Measurements from ENCODE around the gene CNFN. TPM values are rescaled to one million over a fixed set of nuclear protein-coding genes. Genes with fewer than 3 reads are reported as not detected.

Gene CNFN
- total and polyA plus RNA-seq, 7 donors, result 0.24 to 1.0 (median 0.84) TPM; not detected in 4

DNA sequence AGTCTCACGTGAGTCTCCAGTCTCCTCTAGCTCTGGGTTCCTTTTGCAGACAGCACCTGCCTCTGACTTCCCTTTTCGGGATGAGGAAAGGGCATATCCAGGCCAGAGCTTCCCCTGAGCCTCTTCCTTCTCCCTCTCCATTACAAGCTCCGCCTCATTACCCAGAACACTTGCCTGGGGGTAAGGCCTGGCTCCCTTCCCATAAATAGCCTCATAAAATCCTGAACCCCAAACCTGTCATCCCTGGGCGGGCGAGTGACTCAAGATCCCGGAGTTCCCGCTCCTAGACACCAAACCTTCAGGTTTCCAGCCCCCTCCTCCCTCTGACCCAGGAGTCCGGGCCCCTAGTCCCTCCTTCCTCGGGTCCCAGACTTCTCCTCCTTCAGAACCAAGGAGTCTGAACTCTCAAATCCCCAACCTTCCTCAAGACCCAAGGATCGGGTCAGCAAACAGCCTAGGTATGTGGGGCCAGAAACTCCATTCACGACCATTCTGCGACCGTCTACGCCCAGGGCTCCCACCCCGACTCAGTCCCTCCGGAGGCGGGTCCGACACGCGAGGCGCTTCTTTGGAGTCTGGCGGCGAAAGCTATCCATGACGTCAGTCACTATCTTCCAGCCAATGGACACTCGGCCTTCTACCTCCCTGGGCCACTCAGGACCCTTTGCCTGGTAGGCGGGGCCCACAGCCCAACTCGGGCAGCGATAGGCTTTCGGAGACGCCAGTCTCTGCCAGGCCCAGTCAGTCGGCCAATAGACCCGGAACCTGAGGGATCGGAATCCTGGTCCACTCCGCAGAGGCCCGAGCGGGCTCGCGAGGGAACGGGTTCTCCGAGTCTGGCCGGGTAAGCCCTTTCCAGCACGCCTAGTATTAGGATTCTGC is 6.5 kb upstream of the CNFN start:
- TF ChIP-seq, protein P1, sequence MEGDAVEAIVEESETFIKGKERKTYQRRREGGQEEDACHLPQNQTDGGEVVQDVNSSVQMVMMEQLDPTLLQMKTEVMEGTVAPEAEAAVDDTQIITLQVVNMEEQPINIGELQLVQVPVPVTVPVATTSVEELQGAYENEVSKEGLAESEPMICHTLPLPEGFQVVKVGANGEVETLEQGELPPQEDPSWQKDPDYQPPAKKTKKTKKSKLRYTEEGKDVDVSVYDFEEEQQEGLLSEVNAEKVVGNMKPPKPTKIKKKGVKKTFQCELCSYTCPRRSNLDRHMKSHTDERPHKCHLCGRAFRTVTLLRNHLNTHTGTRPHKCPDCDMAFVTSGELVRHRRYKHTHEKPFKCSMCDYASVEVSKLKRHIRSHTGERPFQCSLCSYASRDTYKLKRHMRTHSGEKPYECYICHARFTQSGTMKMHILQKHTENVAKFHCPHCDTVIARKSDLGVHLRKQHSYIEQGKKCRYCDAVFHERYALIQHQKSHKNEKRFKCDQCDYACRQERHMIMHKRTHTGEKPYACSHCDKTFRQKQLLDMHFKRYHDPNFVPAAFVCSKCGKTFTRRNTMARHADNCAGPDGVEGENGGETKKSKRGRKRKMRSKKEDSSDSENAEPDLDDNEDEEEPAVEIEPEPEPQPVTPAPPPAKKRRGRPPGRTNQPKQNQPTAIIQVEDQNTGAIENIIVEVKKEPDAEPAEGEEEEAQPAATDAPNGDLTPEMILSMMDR (IDR thresholded peaks at IDR 0.05), result no peak
- WGBS, 3 donors, result 3 to 4% (median 3%) methylated on average over 42 of the region's 42 CpGs

DNA sequence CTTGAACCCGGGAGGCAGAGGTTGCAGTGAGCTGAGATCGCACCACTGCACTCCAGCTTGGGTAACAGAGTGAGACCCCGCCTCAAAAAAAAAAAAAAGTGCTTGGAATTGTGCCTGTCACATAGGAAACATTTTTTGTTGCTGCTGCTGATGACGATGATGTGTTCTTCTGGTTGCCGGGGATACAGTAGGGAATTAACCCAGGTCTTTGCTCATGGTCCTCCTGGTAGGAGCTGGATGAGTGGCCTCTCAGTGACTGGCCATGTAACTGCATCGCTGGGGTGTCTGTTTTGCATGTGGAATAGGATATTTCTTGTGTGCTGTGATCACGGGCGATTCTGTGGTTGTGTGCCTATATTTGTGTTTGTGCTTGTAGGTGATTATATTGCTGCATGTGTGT is 4.7 kb upstream of the CNFN start:
- ATAC-seq, result no peak
- intact Hi-C loops (cut with DNase I), result loop anchor here in 1 of 2 donors (10.0 kb wide), 1 partner anchor 260 kb away; the partner anchor contains the start of gene POU2F2
- 78 to 87% (median 83%) methylated on average over 8 of the region's 8 CpGs for whole genome bisulfite sequencing, 3 donors

More for the DNA sequence above, 6.5 kb upstream of the CNFN start:
- Histone ChIP-seq H3K4me3 (peak overlapping the region; percentile 77), H3K27me3 (ENCODE audit: insufficient read depth in 3 of 3, low read length in 2 of 3) (no peaks in the 10 kb centered on the region), H3K27ac (peak overlapping the region; percentile 71), H3K4me1 (peaks cover 15% of the 10 kb centered on the region), H3K9me3 (no peaks in the 10 kb centered on the region), H3K36me3 (ENCODE audit: insufficient read depth in 1 of 2, low read depth in 1 of 2) (no peaks in the 10 kb centered on the region)
- intact Hi-C loops (cut with DNase I), result loop anchor here in 1 of 2 donors (10.0 kb wide), 1 partner anchor 262 kb away; the partner anchor contains the start of gene POU2F2
- peak; percentile 98 for ATAC-seq
- DNase-seq, result peak; percentile 98 to 99

DNA sequence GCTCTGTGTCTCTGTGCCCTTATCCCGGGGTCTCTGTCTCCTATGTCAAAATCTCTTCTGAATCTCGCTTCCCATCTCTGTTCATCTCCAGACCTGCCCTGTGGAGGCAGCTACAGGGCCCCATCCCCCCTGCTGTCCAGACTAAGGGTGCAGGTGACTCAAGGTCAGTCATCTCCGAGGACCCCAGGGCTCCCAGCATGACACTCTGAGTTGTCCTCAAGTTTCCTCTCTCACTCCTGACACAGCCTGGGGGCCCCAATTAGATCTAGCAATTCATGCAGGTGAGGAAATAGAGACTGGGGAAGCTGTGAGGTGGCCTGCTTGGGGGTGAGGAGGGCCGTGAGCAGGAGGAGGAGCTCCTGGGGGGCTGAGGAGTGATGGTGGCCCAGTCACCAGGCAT is 2.1 kb upstream of the CNFN start:
- DNase-seq (no peak), ATAC-seq (no peak)
- H3K4me1 ChIP-seq, result no peaks in the 10 kb centered on the region
- no peaks in the 10 kb centered on the region for H3K36me3 ChIP-seq (ENCODE audit: insufficient read depth in 1 of 2, low read depth in 1 of 2)
- peaks cover 0 to 33% (median 5%) of the 10 kb centered on the region in 3 donors for H3K27me3 ChIP-seq (ENCODE audit: insufficient read depth in 3 of 3, low read length in 2 of 3)
- 68 to 72% (median 71%) methylated on average over 4 of the region's 4 CpGs for WGBS, 3 donors
- no peaks in the 10 kb centered on the region for H3K9me3 ChIP-seq
- H3K4me3 ChIP-seq, result no peak overlapping the region
- intact Hi-C loops (cut with DNase I), result loop anchor here in 1 of 2 donors (10.0 kb wide), 1 partner anchor 257 kb away; the partner anchor contains the start of gene POU2F2
- TF ChIP-seq, protein P1 (IDR thresholded peaks at IDR 0.05), result no peak
- no peak overlapping the region for H3K27ac ChIP-seq

More for the DNA sequence above, 4.7 kb upstream of the CNFN start:
- Histone ChIP-seq H3K36me3 (ENCODE audit: insufficient read depth in 1 of 2, low read depth in 1 of 2) (no peaks in the 10 kb centered on the region), H3K27me3 (ENCODE audit: insufficient read depth in 3 of 3, low read length in 2 of 3) (peaks cover 0 to 8% (median 4%) of the 10 kb centered on the region in 3 donors), H3K9me3 (no peaks in the 10 kb centered on the region), H3K4me1 (peaks cover 6% of the 10 kb centered on the region), H3K27ac (no peak overlapping the region), H3K4me3 (no peak overlapping the region)
- no peak for DNase-seq
- TF ChIP-seq, protein P1 (IDR thresholded peaks at IDR 0.05), result no peak

DNA sequence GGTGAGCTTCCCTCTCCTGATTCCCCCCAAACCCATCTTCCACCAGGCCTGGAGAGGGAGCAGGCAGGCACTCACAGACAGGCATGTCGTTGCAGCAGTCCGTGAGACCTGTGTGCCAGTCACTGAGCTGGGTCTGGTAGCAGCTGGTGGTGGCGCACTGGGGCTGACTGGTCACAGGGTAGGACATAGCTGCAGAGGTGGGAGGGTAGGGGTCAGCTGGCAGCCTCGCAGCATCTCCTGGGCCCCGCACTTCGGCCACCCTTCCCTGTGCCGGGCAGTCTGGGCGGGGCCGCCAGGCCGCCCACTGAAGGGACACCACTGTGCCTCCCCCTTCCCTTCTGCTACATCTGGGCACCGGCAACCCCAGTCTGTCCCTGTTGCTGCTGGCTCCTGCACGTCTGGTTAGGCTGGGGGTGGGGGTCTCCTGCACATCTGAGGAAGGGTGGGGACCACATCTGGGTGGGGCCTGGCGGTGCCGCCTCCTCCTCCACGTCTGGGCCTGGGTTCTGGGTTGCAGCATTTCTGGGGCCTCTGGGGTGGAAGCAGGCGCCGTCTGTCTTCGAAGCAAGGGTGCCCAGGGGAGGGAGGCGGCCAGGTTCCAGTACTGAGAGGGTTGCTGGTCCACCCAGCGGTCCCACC is 1.1 kb downstream of the CNFN start:
- 72 to 78% (median 73%) methylated on average over 17 to 20 of the region's 20 CpGs for WGBS, 3 donors
- TF ChIP-seq, protein P1 (IDR thresholded peaks at IDR 0.05), result no peak

More for the DNA sequence above, 1.1 kb downstream of the CNFN start:
- no peaks in the 10 kb centered on the region for H3K36me3 ChIP-seq (ENCODE audit: insufficient read depth in 1 of 2, low read depth in 1 of 2)
- H3K4me1 ChIP-seq, result no peaks in the 10 kb centered on the region
- no peak overlapping the region for H3K27ac ChIP-seq
- DNase-seq (no peak), ATAC-seq (no peak)
- H3K27me3 ChIP-seq (ENCODE audit: insufficient read depth in 3 of 3, low read length in 2 of 3), result peaks cover 0 to 54% (median 7%) of the 10 kb centered on the region in 3 donors
- H3K4me3 ChIP-seq, result no peak overlapping the region
- no peaks in the 10 kb centered on the region for H3K9me3 ChIP-seq
- intact Hi-C loops (cut with DNase I), result no loop called here
